ENCODE results near the gene NR2E3.

The NR2E3 gene

DNA sequence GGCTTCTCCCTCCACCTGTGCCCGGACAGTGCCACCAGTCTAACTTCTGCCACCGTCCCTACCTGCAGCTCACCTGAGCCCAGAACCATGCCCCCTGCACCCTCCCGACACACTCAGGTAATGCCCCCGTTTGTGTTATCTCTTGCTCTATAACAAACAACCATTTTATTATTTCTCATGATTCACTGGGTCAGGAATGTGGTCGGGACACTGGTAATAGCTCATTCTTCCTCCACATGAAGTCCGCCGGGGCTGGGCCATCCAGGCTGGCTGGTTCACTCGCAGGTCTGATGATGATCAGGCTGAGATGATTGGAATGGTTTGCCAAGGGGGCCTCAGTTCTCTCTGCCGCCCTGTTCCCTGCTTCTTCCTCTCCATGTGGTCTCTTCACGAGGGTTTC, 20.3 kb upstream of the NR2E3 start:
- no peak overlapping the region for H3K4me3 ChIP-seq (ENCODE audit: insufficient read depth, low read depth, low read length)
- 94 to 96% methylated on average over 10 of the region's 10 CpGs for WGBS, 2 experiments
- H3K27ac ChIP-seq (ENCODE audit: insufficient read depth, low read depth, low read length, poor library complexity, severe bottlenecking) = no peak overlapping the region
- no peaks in the 10 kb centered on the region for H3K27me3 ChIP-seq (ENCODE audit: control insufficient read depth, insufficient read depth, low read length, poor library complexity, severe bottlenecking)
- H3K36me3 ChIP-seq (ENCODE audit: control insufficient read depth, insufficient read depth, low read length) = no peaks in the 10 kb centered on the region
- H3K9me3 ChIP-seq (ENCODE audit: control insufficient read depth, low read length) = no peaks in the 10 kb centered on the region
- no peaks in the 10 kb centered on the region for H3K4me1 ChIP-seq (ENCODE audit: control insufficient read depth, insufficient read depth, low read length)

DNA sequence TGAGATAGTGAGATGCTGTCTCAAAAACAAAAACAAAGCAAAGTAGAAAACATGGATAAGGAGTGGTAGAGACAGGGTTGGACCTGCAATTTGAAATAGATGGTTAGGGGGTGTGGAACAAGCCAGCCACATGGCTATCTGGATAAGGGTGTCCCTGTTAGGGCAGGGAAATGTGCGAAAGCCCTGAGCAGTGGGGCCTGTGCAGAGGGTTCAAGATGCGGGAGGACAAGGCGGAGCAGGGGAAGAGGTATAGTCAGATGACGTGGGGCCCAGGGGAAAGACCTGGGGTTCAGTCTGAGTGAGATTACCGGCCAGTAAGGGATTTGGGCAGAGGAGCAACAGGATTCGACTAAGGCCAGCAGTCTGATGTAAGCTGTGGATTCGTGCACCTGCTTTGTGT, 18.4 kb upstream of the NR2E3 start:
- H3K4me1 ChIP-seq (ENCODE audit: control insufficient read depth, insufficient read depth, low read length) = no peaks in the 10 kb centered on the region
- H3K27ac ChIP-seq (ENCODE audit: insufficient read depth, low read depth, low read length, poor library complexity, severe bottlenecking) = no peak overlapping the region
- WGBS, 2 experiments = 94 to 96% methylated on average over 7 of the region's 7 CpGs

DNA sequence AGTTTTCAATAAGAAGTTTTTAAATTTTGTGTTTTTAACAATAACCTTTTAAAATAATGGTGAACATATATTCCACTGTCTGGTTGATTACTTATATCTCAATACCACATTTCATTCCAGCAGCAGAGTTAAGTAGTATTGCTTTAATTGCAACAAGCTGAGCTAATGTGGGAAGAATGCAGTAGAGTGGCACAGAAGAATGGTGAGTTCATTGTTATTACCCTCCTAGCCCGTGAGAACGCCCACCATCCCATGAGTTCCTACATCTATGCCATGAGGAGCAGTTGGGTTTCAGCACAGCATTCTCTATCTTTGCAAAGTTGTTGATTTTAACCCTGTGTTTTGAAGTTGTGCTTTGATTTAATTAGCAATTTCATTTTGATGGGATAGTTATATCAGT, 17.8 kb upstream of the NR2E3 start:
- Histone ChIP-seq H3K27me3 (ENCODE audit: control insufficient read depth, insufficient read depth, low read length, poor library complexity, severe bottlenecking) (no peaks in the 10 kb centered on the region), H3K4me3 (ENCODE audit: insufficient read depth, low read depth, low read length) (no peak overlapping the region), H3K27ac (ENCODE audit: insufficient read depth, low read depth, low read length, poor library complexity, severe bottlenecking) (no peak overlapping the region), H3K9me3 (ENCODE audit: control insufficient read depth, low read length) (no peaks in the 10 kb centered on the region), H3K4me1 (ENCODE audit: control insufficient read depth, insufficient read depth, low read length) (no peaks in the 10 kb centered on the region), H3K36me3 (ENCODE audit: control insufficient read depth, insufficient read depth, low read length) (no peaks in the 10 kb centered on the region)
- WGBS, 2 experiments = 80 to 85% methylated on average over 2 of the region's 2 CpGs

More for the DNA sequence above, 18.4 kb upstream of the NR2E3 start:
- Histone ChIP-seq H3K27me3 (ENCODE audit: control insufficient read depth, insufficient read depth, low read length, poor library complexity, severe bottlenecking) (no peaks in the 10 kb centered on the region), H3K4me3 (ENCODE audit: insufficient read depth, low read depth, low read length) (no peak overlapping the region), H3K36me3 (ENCODE audit: control insufficient read depth, insufficient read depth, low read length) (no peaks in the 10 kb centered on the region), H3K9me3 (ENCODE audit: control insufficient read depth, low read length) (no peaks in the 10 kb centered on the region)

DNA sequence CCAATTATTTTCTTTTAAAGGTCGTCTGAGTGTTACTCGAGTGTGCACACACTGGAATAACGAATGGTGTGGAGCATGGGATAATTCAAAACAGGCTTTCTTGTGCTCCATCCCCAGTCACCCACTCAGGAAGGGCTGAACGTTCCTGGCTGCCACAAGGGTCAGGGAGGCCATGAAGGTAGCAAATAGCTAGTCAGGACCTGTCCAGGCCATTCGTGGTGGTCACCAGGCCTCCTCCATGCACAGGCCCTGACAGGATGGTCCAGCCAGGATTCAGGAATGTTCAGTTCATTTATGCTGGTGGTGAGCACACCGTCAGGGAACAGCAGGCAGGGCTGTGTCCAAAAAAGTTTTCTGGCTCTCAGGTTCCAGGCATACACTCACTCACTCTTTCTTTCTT, 11.7 kb upstream of the NR2E3 start:
- no peaks in the 10 kb centered on the region for H3K4me1 ChIP-seq (ENCODE audit: control insufficient read depth, insufficient read depth, low read length)

DNA sequence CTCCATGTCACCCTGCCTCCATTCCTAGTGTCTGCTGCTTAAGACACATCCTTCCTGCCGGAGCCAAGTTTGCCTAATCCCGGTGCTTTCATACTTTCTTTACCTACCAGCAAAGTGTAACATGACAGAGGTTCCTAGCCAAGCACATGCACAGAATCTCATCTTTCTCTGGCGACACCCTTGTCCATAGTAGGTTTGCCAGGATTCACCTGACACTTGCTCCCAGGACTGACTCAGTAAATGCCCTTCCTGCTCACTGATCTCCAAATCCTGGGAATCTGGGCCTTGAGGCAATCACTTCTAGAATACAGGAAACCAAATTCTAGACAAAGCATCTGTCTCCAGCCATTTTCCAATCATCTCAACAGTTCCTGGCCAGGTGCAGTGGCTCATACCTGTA, 10.2 kb upstream of the NR2E3 start:
- WGBS, 2 experiments = 92 to 93% methylated on average over 3 of the region's 3 CpGs

More for the DNA sequence above, 11.7 kb upstream of the NR2E3 start:
- Histone ChIP-seq H3K27me3 (ENCODE audit: control insufficient read depth, insufficient read depth, low read length, poor library complexity, severe bottlenecking) (no peaks in the 10 kb centered on the region), H3K36me3 (ENCODE audit: control insufficient read depth, insufficient read depth, low read length) (no peaks in the 10 kb centered on the region), H3K4me3 (ENCODE audit: insufficient read depth, low read depth, low read length) (no peak overlapping the region), H3K27ac (ENCODE audit: insufficient read depth, low read depth, low read length, poor library complexity, severe bottlenecking) (no peak overlapping the region), H3K9me3 (ENCODE audit: control insufficient read depth, low read length) (no peaks in the 10 kb centered on the region)
- WGBS, 2 experiments = 91 to 96% methylated on average over 6 of the region's 6 CpGs

DNA sequence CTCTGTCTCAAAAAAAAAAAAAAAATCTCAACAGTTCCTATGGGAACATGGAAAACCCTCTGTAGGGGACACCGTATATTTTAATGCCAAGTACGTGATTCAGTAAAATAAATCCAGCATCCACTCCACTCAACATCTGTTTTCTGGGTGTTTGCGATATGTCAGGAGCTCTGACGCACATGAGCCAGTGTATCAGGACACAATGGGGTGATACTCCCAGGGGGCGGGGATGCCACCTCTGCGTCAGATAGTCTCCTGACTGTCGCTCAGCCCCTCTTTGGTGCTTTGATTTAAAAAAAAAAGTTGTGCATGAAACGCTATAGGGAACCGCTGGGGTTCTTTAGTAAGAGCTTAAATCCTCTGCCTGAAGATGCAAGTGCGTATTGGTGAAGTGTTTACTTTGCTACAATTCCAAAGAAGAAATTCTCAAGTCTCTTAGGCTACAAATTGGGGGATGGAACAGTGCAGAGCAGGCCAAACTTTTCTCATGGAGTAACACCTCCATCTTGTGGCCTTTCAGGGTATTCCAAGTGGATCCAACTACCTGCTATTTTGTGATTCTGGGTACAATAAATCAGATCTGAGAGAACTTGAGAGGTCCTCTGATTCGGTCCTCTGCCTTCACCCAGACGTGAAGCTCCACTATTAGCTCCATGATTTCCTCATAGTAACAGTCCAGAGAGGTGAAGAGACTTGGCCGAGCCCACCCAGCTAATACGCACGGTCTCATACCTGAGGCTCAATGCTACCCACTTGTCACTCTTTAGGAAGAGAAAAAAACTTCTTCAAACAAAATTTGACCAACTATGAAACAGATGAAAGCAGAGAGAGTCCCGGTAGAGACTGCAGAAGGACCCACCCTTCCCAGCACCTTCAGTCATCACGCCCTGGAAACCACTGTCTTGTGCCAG, 9.3 kb upstream of the NR2E3 start:
- Histone ChIP-seq H3K27me3 (ENCODE audit: control insufficient read depth, insufficient read depth, low read length, poor library complexity, severe bottlenecking) (no peaks in the 10 kb centered on the region), H3K9me3 (ENCODE audit: control insufficient read depth, low read length) (no peaks in the 10 kb centered on the region), H3K4me1 (ENCODE audit: control insufficient read depth, insufficient read depth, low read length) (no peaks in the 10 kb centered on the region), H3K27ac (ENCODE audit: insufficient read depth, low read depth, low read length, poor library complexity, severe bottlenecking) (no peak overlapping the region), H3K4me3 (ENCODE audit: insufficient read depth, low read depth, low read length) (no peak overlapping the region), H3K36me3 (ENCODE audit: control insufficient read depth, insufficient read depth, low read length) (no peaks in the 10 kb centered on the region)
- WGBS, 2 experiments = 70% methylated on average over 17 of the region's 17 CpGs

More for the DNA sequence above, 10.2 kb upstream of the NR2E3 start:
- Histone ChIP-seq H3K4me1 (ENCODE audit: control insufficient read depth, insufficient read depth, low read length) (no peaks in the 10 kb centered on the region), H3K9me3 (ENCODE audit: control insufficient read depth, low read length) (no peaks in the 10 kb centered on the region), H3K4me3 (ENCODE audit: insufficient read depth, low read depth, low read length) (no peak overlapping the region), H3K27ac (ENCODE audit: insufficient read depth, low read depth, low read length, poor library complexity, severe bottlenecking) (no peak overlapping the region), H3K36me3 (ENCODE audit: control insufficient read depth, insufficient read depth, low read length) (no peaks in the 10 kb centered on the region), H3K27me3 (ENCODE audit: control insufficient read depth, insufficient read depth, low read length, poor library complexity, severe bottlenecking) (no peaks in the 10 kb centered on the region)

DNA sequence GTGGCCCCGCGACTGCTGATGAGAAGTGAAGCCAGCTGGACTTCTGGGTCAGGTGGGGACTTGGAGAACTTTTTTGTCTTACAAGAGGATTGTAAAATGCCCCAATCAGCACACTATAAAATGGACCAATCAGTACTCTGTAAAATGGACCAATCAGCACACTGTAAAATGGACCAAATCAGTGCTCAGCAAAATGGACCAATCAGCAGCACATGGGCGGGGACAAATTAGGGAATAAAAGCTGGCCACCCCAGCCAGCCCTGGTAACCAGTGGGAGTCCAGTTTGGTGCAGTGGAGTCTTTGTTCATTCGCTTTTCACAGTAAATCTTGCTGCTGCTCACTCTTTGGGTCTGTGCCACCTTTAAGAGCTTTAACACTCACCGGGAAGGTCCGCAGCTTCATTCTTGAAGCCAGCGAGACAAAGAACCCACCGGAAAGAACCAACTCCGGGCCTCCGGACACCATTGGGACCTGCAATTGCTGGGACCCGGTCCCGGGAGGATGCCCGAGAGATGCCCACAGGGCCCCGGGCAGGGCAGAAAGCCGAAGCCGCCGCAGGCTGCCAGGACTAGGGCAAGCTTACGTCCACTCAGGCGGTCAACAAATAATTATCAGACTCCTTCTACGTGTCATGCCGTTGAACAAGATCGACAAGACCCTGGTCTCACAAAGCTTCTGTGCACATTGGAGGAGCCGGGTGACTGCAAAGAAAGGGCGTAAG, 8.3 kb upstream of the NR2E3 start:
- H3K9me3 ChIP-seq (ENCODE audit: control insufficient read depth, low read length) = no peaks in the 10 kb centered on the region
- H3K4me1 ChIP-seq (ENCODE audit: control insufficient read depth, insufficient read depth, low read length) = peaks cover 8% of the 10 kb centered on the region
- H3K4me3 ChIP-seq (ENCODE audit: insufficient read depth, low read depth, low read length) = no peak overlapping the region
- H3K27ac ChIP-seq (ENCODE audit: insufficient read depth, low read depth, low read length, poor library complexity, severe bottlenecking) = no peak overlapping the region
- WGBS, 2 experiments = 95 to 97% methylated on average over 24 of the region's 24 CpGs
- no peaks in the 10 kb centered on the region for H3K36me3 ChIP-seq (ENCODE audit: control insufficient read depth, insufficient read depth, low read length)
- no peaks in the 10 kb centered on the region for H3K27me3 ChIP-seq (ENCODE audit: control insufficient read depth, insufficient read depth, low read length, poor library complexity, severe bottlenecking)

DNA sequence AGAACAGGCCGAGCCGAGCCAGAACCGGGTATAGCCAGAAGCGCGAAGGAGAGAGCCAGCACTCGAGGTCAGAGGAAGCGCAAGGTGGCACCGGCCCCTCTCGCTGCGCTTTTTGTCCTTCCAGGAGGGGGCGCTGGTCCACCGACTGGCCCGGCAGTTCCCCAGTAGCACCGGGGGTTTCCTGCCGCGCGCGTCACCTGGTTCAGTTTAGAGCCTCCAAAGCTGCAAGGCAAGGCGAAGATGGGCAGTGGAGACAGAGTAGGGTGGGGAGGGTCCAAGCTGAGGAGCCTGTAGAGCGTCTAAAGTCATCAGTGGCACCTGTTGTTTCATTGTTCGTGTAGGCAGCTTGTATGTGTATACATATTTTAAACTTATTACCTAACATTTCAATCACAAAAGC, 7.6 kb upstream of the NR2E3 start:
- Histone ChIP-seq H3K4me1 (ENCODE audit: control insufficient read depth, insufficient read depth, low read length) (peaks cover 15% of the 10 kb centered on the region), H3K27ac (ENCODE audit: insufficient read depth, low read depth, low read length, poor library complexity, severe bottlenecking) (no peak overlapping the region), H3K36me3 (ENCODE audit: control insufficient read depth, insufficient read depth, low read length) (no peaks in the 10 kb centered on the region), H3K4me3 (ENCODE audit: insufficient read depth, low read depth, low read length) (no peak overlapping the region), H3K9me3 (ENCODE audit: control insufficient read depth, low read length) (no peaks in the 10 kb centered on the region), H3K27me3 (ENCODE audit: control insufficient read depth, insufficient read depth, low read length, poor library complexity, severe bottlenecking) (no peaks in the 10 kb centered on the region)
- WGBS, 2 experiments = 85 to 89% methylated on average over 20 to 21 of the region's 21 CpGs

DNA sequence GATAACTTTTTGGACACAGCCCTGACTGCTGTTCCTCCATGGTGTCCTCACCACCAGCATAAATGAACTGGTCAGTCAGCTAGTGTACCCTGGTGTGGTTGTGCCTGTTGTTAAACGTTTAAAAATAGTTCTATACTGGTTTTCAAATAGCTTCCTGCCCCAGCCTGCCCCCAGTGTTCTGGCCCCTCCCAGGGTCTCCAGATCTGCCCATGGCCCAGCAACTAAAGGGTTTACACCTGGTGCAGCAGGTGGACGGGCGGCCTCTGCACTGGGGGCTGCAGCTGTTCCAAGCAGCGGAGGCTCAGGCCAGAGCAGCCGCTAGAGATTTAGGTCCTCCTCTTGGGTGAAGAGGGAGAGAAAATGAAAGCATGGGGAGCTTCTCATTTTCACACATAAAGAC, 6.1 kb upstream of the NR2E3 start:
- 86 to 87% methylated on average over 5 of the region's 5 CpGs for WGBS, 2 experiments
- H3K36me3 ChIP-seq (ENCODE audit: control insufficient read depth, insufficient read depth, low read length) = no peaks in the 10 kb centered on the region

DNA sequence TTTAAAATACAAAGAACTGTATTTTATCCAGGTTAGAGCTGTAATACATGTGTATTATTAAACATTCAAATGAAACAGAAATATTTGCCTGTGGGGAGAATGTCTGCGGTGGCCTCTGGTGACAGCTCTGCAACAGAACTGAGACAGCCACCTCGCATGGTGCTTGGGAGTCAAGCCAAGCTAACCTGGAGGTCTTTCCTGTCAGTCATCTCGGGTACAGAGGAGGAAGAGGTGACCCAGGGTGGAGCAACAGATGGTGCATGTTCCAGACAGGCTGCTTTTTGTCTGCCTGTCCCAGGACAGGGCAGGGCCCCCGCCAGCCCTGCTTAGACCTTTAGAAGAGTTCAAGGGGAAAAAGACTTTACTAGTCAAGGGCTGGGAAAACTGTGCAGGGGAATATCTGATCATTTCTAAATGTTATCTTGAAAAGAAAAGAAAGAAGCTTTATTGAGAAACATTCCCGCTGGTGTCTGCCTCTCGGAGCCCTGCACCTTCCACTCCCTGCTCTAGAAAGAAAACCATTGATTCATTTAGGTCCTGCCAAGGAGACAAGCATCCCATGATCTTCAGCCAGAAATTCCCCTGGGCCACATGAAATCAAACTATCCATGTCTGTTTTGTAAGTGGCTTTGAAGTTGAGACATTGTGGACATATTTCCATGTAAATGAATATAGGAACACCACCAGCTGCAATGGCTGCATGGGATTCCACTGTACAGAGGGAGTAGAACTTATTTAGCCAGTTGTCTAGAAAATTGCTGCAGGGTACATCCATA, 5.5 kb upstream of the NR2E3 start:
- WGBS, 2 experiments = 86 to 92% methylated on average over 6 of the region's 6 CpGs
- no peak overlapping the region for H3K4me3 ChIP-seq (ENCODE audit: insufficient read depth, low read depth, low read length)
- H3K9me3 ChIP-seq (ENCODE audit: control insufficient read depth, low read length) = no peaks in the 10 kb centered on the region
- H3K4me1 ChIP-seq (ENCODE audit: control insufficient read depth, insufficient read depth, low read length) = peaks cover 25% of the 10 kb centered on the region
- H3K27ac ChIP-seq (ENCODE audit: insufficient read depth, low read depth, low read length, poor library complexity, severe bottlenecking) = no peak overlapping the region
- H3K27me3 ChIP-seq (ENCODE audit: control insufficient read depth, insufficient read depth, low read length, poor library complexity, severe bottlenecking) = no peaks in the 10 kb centered on the region
- no peaks in the 10 kb centered on the region for H3K36me3 ChIP-seq (ENCODE audit: control insufficient read depth, insufficient read depth, low read length)

More for the DNA sequence above, 6.1 kb upstream of the NR2E3 start:
- Histone ChIP-seq H3K27me3 (ENCODE audit: control insufficient read depth, insufficient read depth, low read length, poor library complexity, severe bottlenecking) (no peaks in the 10 kb centered on the region), H3K9me3 (ENCODE audit: control insufficient read depth, low read length) (no peaks in the 10 kb centered on the region), H3K4me1 (ENCODE audit: control insufficient read depth, insufficient read depth, low read length) (peaks cover 25% of the 10 kb centered on the region), H3K27ac (ENCODE audit: insufficient read depth, low read depth, low read length, poor library complexity, severe bottlenecking) (no peak overlapping the region), H3K4me3 (ENCODE audit: insufficient read depth, low read depth, low read length) (no peak overlapping the region)
